HG03571 (cell line): ENCODE results near the gene SS18L1.
"Not testable (repeated sequence)": the region's sequence is repeated elsewhere in the genome, so short reads cannot be mapped to it uniquely, and the experiment has no call there.

ENCODE experiments used
- ATAC-seq: cut with Tn5 transposase; IDR thresholded peaks from one replicate; pipeline ENCODE4 v1.9.1; 2021; ENCODE audit not compliant: unreplicated experiment

The SS18L1 gene

GRCh38 chr20:62143081-62143956 is at the start of gene SS18L1, which contains the start of gene PSMA7:
SS18L1 (plus strand) TSS chr20:62143769; CDS start chr20:62143821, 52 bp downstream.
PSMA7 (minus strand) TSS chr20:62143394; CDS start chr20:62143303, 91 bp downstream.
- ATAC-seq = peak; percentile 64

- ATAC-seq = no peak
Observed at GRCh38 chr20:62096421-62097380, 46.9 kb upstream of the SS18L1 start.

- no peak for ATAC-seq
Observed at GRCh38 chr20:62097881-62098407, 45.6 kb upstream of the SS18L1 start.

GRCh38 chr20:62101078-62101477 is 42.5 kb upstream of the SS18L1 start:
- no peak for ATAC-seq

- no peak for ATAC-seq
Observed at GRCh38 chr20:62103508-62104233, 39.9 kb upstream of the SS18L1 start.

GRCh38 chr20:62104234-62104789 is 39.3 kb upstream of the SS18L1 start:
- no peak for ATAC-seq

- ATAC-seq = no peak
Observed at GRCh38 chr20:62104791-62105345, 38.7 kb upstream of the SS18L1 start.

GRCh38 chr20:62105592-62105991 is 38.0 kb upstream of the SS18L1 start:
- ATAC-seq = no peak

- ATAC-seq = no peak
Observed at GRCh38 chr20:62111148-62111547, 32.4 kb upstream of the SS18L1 start.

- no peak for ATAC-seq
Observed at GRCh38 chr20:62112368-62112767, 31.2 kb upstream of the SS18L1 start.

- ATAC-seq = no peak
Observed at GRCh38 chr20:62114894-62115293, 28.7 kb upstream of the SS18L1 start.

- not testable (repeated sequence) for ATAC-seq
Observed at GRCh38 chr20:62115800-62116407, 27.7 kb upstream of the SS18L1 start.

- no peak for ATAC-seq
Observed at GRCh38 chr20:62116558-62117361, 26.8 kb upstream of the SS18L1 start.

- no peak for ATAC-seq
Observed at GRCh38 chr20:62117362-62117646, 26.3 kb upstream of the SS18L1 start.

- ATAC-seq = no peak
Observed at GRCh38 chr20:62117658-62118057, 25.9 kb upstream of the SS18L1 start.

GRCh38 chr20:62118113-62119043 is 25.2 kb upstream of the SS18L1 start:
- no peak for ATAC-seq

- no peak for ATAC-seq
Observed at GRCh38 chr20:62119115-62119514, 24.5 kb upstream of the SS18L1 start.
